ENCODE data around the gene PCDHAC2. TPM values are rescaled to one million over a fixed set of nuclear protein-coding genes. Genes with fewer than 3 reads are reported as not detected.

Gene PCDHAC2, protein sequence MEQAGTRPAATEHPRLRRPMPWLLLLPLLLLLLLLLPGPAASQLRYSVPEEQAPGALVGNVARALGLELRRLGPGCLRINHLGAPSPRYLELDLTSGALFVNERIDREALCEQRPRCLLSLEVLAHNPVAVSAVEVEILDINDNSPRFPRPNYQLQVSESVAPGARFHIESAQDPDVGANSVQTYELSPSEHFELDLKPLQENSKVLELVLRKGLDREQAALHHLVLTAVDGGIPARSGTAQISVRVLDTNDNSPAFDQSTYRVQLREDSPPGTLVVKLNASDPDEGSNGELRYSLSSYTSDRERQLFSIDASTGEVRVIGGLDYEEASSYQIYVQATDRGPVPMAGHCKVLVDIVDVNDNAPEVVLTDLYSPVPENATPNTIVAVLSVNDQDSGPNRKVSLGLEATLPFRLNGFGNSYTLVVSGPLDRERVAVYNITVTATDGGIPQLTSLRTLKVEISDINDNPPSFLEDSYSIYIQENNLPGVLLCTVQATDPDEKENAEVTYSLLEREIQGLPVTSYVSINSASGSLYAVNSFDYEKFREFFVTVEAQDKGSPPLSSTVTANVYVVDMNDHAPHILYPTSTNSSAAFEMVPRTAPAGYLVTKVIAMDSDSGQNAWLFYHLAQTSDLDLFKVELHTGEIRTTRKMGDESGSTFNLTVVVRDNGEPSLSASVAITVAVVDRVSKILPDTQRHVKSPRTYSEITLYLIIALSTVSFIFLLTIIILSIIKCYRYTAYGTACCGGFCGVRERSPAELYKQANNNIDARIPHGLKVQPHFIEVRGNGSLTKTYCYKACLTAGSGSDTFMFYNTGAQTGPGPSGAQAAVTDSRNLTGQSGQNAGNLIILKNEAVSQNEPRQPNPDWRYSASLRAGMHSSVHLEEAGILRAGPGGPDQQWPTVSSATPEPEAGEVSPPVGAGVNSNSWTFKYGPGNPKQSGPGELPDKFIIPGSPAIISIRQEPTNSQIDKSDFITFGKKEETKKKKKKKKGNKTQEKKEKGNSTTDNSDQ
- 0.19 and 0.32 TPM in 2 replicates for total RNA-seq

GRCh38 chr5:140966293-140967225, at the start of gene PCDHAC2:
Gene PCDHAC2 (plus strand): TSS chr5:140966476. CDS start chr5:140966767, 291 bp downstream.

GRCh38 chr5:140925806-140926442, 40.4 kb upstream of the PCDHAC2 start, which contains the start of gene PCDHAC1:
Gene PCDHAC1 (plus strand): TSS chr5:140926299. CDS start chr5:140926893, 594 bp downstream.

Other genes starting within 250 kb of the PCDHAC2 start
- gene PCDHA1, start 180.3 kb upstream of the PCDHAC2 start, total RNA-seq, result 0.13 TPM in 1 of 2 replicates, not detected in the other
- 0.06 TPM in 1 of 2 replicates, not detected in the other for gene PCDHA2, start 171.6 kb upstream of the PCDHAC2 start, total RNA-seq
- gene PCDHA3, start 165.4 kb upstream of the PCDHAC2 start, total RNA-seq, result under 0.01 and 0.19 TPM in 2 replicates
- gene PCDHA4, start 159.4 kb upstream of the PCDHAC2 start, total RNA-seq, result under 0.01 and 0.19 TPM in 2 replicates
- under 0.01 TPM in 1 of 2 replicates, not detected in the other for gene PCDHA5, start 144.9 kb upstream of the PCDHAC2 start, total RNA-seq
- 0.13 and 0.16 TPM in 2 replicates for gene PCDHA6, start 138.5 kb upstream of the PCDHAC2 start, total RNA-seq
- gene PCDHA7, start 132.2 kb upstream of the PCDHAC2 start, total RNA-seq, result under 0.01 and 0.06 TPM in 2 replicates
- gene PCDHA8, start 125.3 kb upstream of the PCDHAC2 start, total RNA-seq, result 0.13 TPM in 1 of 2 replicates, not detected in the other
- gene PCDHA9, start 118.1 kb upstream of the PCDHAC2 start, total RNA-seq, result 0.06 TPM in 1 of 2 replicates, not detected in the other
- gene PCDHA10, start 110.6 kb upstream of the PCDHAC2 start, total RNA-seq, result under 0.01 and 0.13 TPM in 2 replicates
- gene PCDHA11, start 97.5 kb upstream of the PCDHAC2 start, total RNA-seq, result under 0.01 and 0.13 TPM in 2 replicates
- gene PCDHA12, start 91.2 kb upstream of the PCDHAC2 start, total RNA-seq, result under 0.01 TPM in 1 of 2 replicates, not detected in the other
- not detected in 2 replicates for gene PCDHA13, start 84.4 kb upstream of the PCDHAC2 start, total RNA-seq
- 0.06 TPM in 1 of 2 replicates, not detected in the other for gene PCDHAC1, start 40.2 kb upstream of the PCDHAC2 start, total RNA-seq
- not detected in 2 replicates for gene PCDHB1, start 84.9 kb downstream of the PCDHAC2 start, total RNA-seq
- 0.81 and 2.3 TPM in 2 replicates for gene PCDHB2, start 128.1 kb downstream of the PCDHAC2 start, total RNA-seq
- 0.32 and 1.2 TPM in 2 replicates for gene PCDHB3, start 134.0 kb downstream of the PCDHAC2 start, total RNA-seq
- gene PCDHB4, start 155.3 kb downstream of the PCDHAC2 start, total RNA-seq, result under 0.01 and 0.25 TPM in 2 replicates
- 0.32 and 3.6 TPM in 2 replicates for gene PCDHB5, start 168.7 kb downstream of the PCDHAC2 start, total RNA-seq
- 0.25 TPM in 1 of 2 replicates, not detected in the other for gene PCDHB6, start 183.6 kb downstream of the PCDHAC2 start, total RNA-seq
- gene PCDHB7, start 206.2 kb downstream of the PCDHAC2 start, total RNA-seq, result 0.16 and 1.5 TPM in 2 replicates
- gene PCDHB8, start 211.3 kb downstream of the PCDHAC2 start, total RNA-seq, result 0.16 and 1.3 TPM in 2 replicates
- under 0.01 and 0.63 TPM in 2 replicates for gene PCDHB16, start 215.9 kb downstream of the PCDHAC2 start, total RNA-seq
- gene PCDHB9, start 220.7 kb downstream of the PCDHAC2 start, total RNA-seq, result 0.16 and 0.31 TPM in 2 replicates
- 0.49 and 1.6 TPM in 2 replicates for gene PCDHB10, start 225.9 kb downstream of the PCDHAC2 start, total RNA-seq
- gene PCDHB11, start 233.2 kb downstream of the PCDHAC2 start, total RNA-seq, result 0.16 and 0.69 TPM in 2 replicates
- gene PCDHB12, start 242.2 kb downstream of the PCDHAC2 start, total RNA-seq, result 0.16 and 1.3 TPM in 2 replicates
- 0.32 and 3.3 TPM in 2 replicates for gene PCDHB13, start 247.4 kb downstream of the PCDHAC2 start, total RNA-seq

All from bladder microvascular endothelial cell (primary cell).